HG03520 (cell line): Measurements from ENCODE around the gene CERS1.

Source experiments
- ATAC-seq: cut with Tn5 transposase; IDR thresholded peaks from one replicate; pipeline ENCODE4 v1.9.1; 2021; ENCODE audit warnings: mild to moderate bottlenecking, moderate library complexity; ENCODE audit not compliant: unreplicated experiment

Gene CERS1

GRCh38 chr19:18859676-18860301 is 36.2 kb downstream of the CERS1 start:
- ATAC-seq = no peak

- no peak for ATAC-seq
These were observed 36.9 kb downstream of the CERS1 start for GRCh38 chr19:18858906-18859646.

GRCh38 chr19:18857223-18857622 is 38.7 kb downstream of the CERS1 start:
- ATAC-seq = no peak

- no peak for ATAC-seq
These were observed 39.4 kb downstream of the CERS1 start for GRCh38 chr19:18856385-18857126.

- ATAC-seq = no peak
These were observed 40.1 kb downstream of the CERS1 start for GRCh38 chr19:18855647-18856384.

GRCh38 chr19:18854982-18855381 is 41.0 kb downstream of the CERS1 start:
- ATAC-seq = no peak

- no peak for ATAC-seq
These were observed 42.1 kb downstream of the CERS1 start for GRCh38 chr19:18853755-18854427.

GRCh38 chr19:18852648-18853047 is 43.3 kb downstream of the CERS1 start:
- no peak for ATAC-seq

GRCh38 chr19:18851673-18852325 is 44.2 kb downstream of the CERS1 start:
- no peak for ATAC-seq

- no peak for ATAC-seq
These were observed 45.2 kb downstream of the CERS1 start for GRCh38 chr19:18850471-18851375.

GRCh38 chr19:18849838-18850400 is 46.0 kb downstream of the CERS1 start:
- no peak for ATAC-seq

- no peak for ATAC-seq
These were observed 46.9 kb downstream of the CERS1 start for GRCh38 chr19:18848878-18849661.

GRCh38 chr19:18847549-18848463 is 48.2 kb downstream of the CERS1 start:
- ATAC-seq = no peak

GRCh38 chr19:18846862-18847548 is 49.0 kb downstream of the CERS1 start:
- ATAC-seq = no peak

- no peak for ATAC-seq
These were observed 50.0 kb downstream of the CERS1 start for GRCh38 chr19:18845961-18846360.

- no peak for ATAC-seq
These were observed 51.1 kb downstream of the CERS1 start for GRCh38 chr19:18844806-18845329.
